DOHH2 (cell line): Measurements from ENCODE around the gene MEGF8.

Experiments used
- EZH2phosphoT487 ChIP-seq: fragments of 200-600 bp; sonication (generic); IDR thresholded peaks from 2 replicates; pipeline ENCODE4 v1.6.1; 2017; ENCODE audit warnings: borderline replicate concordance, mild to moderate bottlenecking, antibody characterized with exemption, low read length, moderate library complexity, mixed read lengths
- TF ChIP-seq, protein P1 (sequence below): fragments of 200-600 bp; sonication (generic); IDR thresholded peaks from one replicate; pipeline ENCODE4 v1.5.1; 2014; ENCODE audit warnings: antibody characterized with exemption, mild to moderate bottlenecking, low read depth, low read length; ENCODE audit not compliant: poor library complexity, severe bottlenecking

DNA sequence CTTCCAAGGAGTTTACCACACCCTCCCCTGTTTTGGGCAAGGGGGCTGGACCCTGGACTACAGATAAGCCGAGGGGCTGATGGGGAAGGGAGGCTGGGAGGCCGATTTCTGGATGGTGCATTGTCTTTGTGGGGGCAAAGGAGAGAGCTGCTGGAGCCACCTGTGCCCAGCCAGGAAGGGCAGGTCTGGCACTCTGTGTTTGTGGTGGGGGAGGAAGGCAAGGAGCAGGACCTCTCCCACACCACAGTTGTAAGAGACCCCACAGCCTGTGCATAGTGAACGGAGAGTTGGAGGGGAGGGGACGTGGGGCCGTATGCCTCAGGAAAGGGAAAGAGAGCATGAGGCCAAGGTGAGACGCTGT lies 39.5 kb upstream of the MEGF8 start:
- TF ChIP-seq, protein P1, sequence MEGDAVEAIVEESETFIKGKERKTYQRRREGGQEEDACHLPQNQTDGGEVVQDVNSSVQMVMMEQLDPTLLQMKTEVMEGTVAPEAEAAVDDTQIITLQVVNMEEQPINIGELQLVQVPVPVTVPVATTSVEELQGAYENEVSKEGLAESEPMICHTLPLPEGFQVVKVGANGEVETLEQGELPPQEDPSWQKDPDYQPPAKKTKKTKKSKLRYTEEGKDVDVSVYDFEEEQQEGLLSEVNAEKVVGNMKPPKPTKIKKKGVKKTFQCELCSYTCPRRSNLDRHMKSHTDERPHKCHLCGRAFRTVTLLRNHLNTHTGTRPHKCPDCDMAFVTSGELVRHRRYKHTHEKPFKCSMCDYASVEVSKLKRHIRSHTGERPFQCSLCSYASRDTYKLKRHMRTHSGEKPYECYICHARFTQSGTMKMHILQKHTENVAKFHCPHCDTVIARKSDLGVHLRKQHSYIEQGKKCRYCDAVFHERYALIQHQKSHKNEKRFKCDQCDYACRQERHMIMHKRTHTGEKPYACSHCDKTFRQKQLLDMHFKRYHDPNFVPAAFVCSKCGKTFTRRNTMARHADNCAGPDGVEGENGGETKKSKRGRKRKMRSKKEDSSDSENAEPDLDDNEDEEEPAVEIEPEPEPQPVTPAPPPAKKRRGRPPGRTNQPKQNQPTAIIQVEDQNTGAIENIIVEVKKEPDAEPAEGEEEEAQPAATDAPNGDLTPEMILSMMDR, result peak; percentile 16
- no peak for TF ChIP-seq EZH2phosphoT487
